DOHH2 (cell line): ENCODE data around the gene MSX1.

ENCODE experiments used
- H3F3A ChIP-seq: fragments of 200-600 bp; sonication (generic), shearing (Covaris generic); 2 replicates; pipeline ENCODE4 v1.6.0; 2016; ENCODE audit warnings: antibody characterized with exemption, mild to moderate bottlenecking; ENCODE audit not compliant: control insufficient read depth, insufficient read depth
- H3K27ac ChIP-seq: fragments of 200-600 bp; sonication (generic); 2 replicates; pipeline ENCODE4 v1.5.1; 2014; ENCODE audit warnings: low read depth, mild to moderate bottlenecking, low read length, moderate library complexity
- H3K27me3 ChIP-seq: fragments of 200-600 bp; sonication (generic); 2 replicates; pipeline ENCODE4 v1.6.1; 2014; ENCODE audit warnings: mild to moderate bottlenecking, low read length, mixed read lengths; ENCODE audit not compliant: control insufficient read depth
- H3K36me3 ChIP-seq: fragments of 200-600 bp; sonication (generic); 2 replicates; pipeline ENCODE4 v1.6.1; 2014; ENCODE audit warnings: mild to moderate bottlenecking, low read length, moderate library complexity, mixed read lengths; ENCODE audit not compliant: control insufficient read depth
- H3K4me1 ChIP-seq: fragments of 200-600 bp; sonication (generic); 2 replicates; pipeline ENCODE4 v1.6.1; 2014; ENCODE audit warnings: mild to moderate bottlenecking, low read length, mixed read lengths; ENCODE audit not compliant: control insufficient read depth
- H3K4me2 ChIP-seq: fragments of 200-600 bp; sonication (generic); 2 replicates; pipeline ENCODE4 v1.6.0; 2014; ENCODE audit warnings: mild to moderate bottlenecking, low read length, moderate library complexity
- H3K4me3 ChIP-seq: fragments of 200-600 bp; sonication (generic); 2 replicates; pipeline ENCODE4 v1.5.1; 2014; ENCODE audit warnings: mild to moderate bottlenecking, low read length, mixed read lengths
- H3K79me2 ChIP-seq: fragments of 200-600 bp; sonication (generic); 2 replicates; pipeline ENCODE4 v1.6.1; 2014; ENCODE audit warnings: mild to moderate bottlenecking, low read length, mixed read lengths; ENCODE audit not compliant: control insufficient read depth
- H3K9me2 ChIP-seq: fragments of 200-600 bp; sonication (generic); replicated peaks from 2 replicates; pipeline ENCODE4 v1.6.1; 2014; ENCODE audit warnings: mild to moderate bottlenecking, low read length, mixed read lengths; ENCODE audit not compliant: control insufficient read depth
- H3K9me3 ChIP-seq: fragments of 200-600 bp; sonication (generic); 2 replicates; pipeline ENCODE4 v1.6.1; 2014; ENCODE audit warnings: antibody characterized with exemption, low read length, mixed read lengths; ENCODE audit not compliant: control insufficient read depth, insufficient read depth
- H4K20me1 ChIP-seq: fragments of 200-600 bp; sonication (generic); 2 replicates; pipeline ENCODE4 v1.6.0; 2014; ENCODE audit warnings: low read depth, mild to moderate bottlenecking, antibody characterized with exemption, low read length, moderate library complexity; ENCODE audit not compliant: control insufficient read depth, insufficient read depth
- CTCF ChIP-seq: fragments of 200-600 bp; sonication (generic); IDR thresholded peaks from one replicate; pipeline ENCODE4 v1.5.1; 2014; ENCODE audit warnings: antibody characterized with exemption, mild to moderate bottlenecking, low read depth, low read length; ENCODE audit not compliant: poor library complexity, severe bottlenecking
- EZH2phosphoT487 ChIP-seq: fragments of 200-600 bp; sonication (generic); IDR thresholded peaks from 2 replicates; pipeline ENCODE4 v1.6.1; 2017; ENCODE audit warnings: borderline replicate concordance, mild to moderate bottlenecking, antibody characterized with exemption, low read length, moderate library complexity, mixed read lengths

MSX1 gene

DNA sequence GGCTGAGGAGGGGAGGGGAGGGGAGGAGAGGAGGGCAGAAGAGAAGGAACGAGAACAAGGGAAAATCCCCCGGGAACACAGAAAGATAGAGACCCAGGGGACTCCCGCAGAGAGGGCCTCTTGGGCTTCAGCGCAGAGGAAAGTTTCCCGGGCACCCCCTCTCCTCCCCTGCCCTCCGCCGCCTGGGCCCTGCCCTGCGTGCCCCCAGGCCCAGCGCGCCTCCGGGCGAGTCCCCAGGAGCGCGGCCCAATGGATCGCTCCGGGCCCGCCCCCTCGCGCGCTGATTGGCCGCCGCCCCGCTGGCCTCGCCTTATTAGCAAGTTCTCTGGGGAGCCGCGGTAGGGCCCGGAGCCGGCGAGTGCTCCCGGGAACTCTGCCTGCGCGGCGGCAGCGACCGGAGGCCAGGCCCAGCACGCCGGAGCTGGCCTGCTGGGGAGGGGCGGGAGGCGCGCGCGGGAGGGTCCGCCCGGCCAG is at the start of gene MSX1:
TSS of gene MSX1 (plus strand) at position 341 of the 474 bp plus-strand sequence. CDS start 235 bp downstream, outside the sequence.
- TF ChIP-seq CTCF, result no peak
- TF ChIP-seq EZH2phosphoT487, result no peak

GRCh38 chr4:4810092-4810774 is 49.2 kb upstream of the MSX1 start:
- Histone ChIP-seq H3K4me3 (no peak overlapping the region), H3K9me2 (no peaks in the 10 kb centered on the region), H3K27me3 (peaks cover 6% of the 10 kb centered on the region), H4K20me1 (no peaks in the 10 kb centered on the region), H3K27ac (no peak overlapping the region), H3K36me3 (no peaks in the 10 kb centered on the region), H3K9me3 (no peaks in the 10 kb centered on the region), H3F3A (no peaks in the 10 kb centered on the region), H3K4me2 (no peak overlapping the region), H3K79me2 (no peaks in the 10 kb centered on the region), H3K4me1 (no peaks in the 10 kb centered on the region)
- no peak for TF ChIP-seq EZH2phosphoT487
- TF ChIP-seq CTCF, result no peak

More for the DNA sequence above, at the start of gene MSX1:
- peaks cover 2% of the 10 kb centered on the region for H3F3A ChIP-seq
- H4K20me1 ChIP-seq, result peaks cover 6% of the 10 kb centered on the region; the same call in 1 of the 2 replicates
- H3K9me3 ChIP-seq, result no peaks in the 10 kb centered on the region
- H3K27me3 ChIP-seq, result peaks cover 29% of the 10 kb centered on the region
- H3K27ac ChIP-seq, result no peak within 1 kb of the TSS
- H3K4me3 ChIP-seq, result peak within 1 kb of the TSS; percentile 93
- H3K4me2 ChIP-seq, result peak within 1 kb of the TSS; percentile 96
- peaks cover 19% of the 10 kb centered on the region for H3K36me3 ChIP-seq
- H3K79me2 ChIP-seq, result peaks cover 24% of the 10 kb centered on the region
- peaks cover 39% of the 10 kb centered on the region for H3K4me1 ChIP-seq
- no peaks in the 10 kb centered on the region for H3K9me2 ChIP-seq

GRCh38 chr4:4810778-4811177 is 48.7 kb upstream of the MSX1 start:
- H3K9me2 ChIP-seq, result no peaks in the 10 kb centered on the region
- H3K4me2 ChIP-seq, result no peak overlapping the region
- peaks cover 6% of the 10 kb centered on the region for H3K27me3 ChIP-seq
- H3F3A ChIP-seq, result no peaks in the 10 kb centered on the region
- no peaks in the 10 kb centered on the region for H3K36me3 ChIP-seq
- TF ChIP-seq CTCF, result no peak
- TF ChIP-seq EZH2phosphoT487, result no peak
- H4K20me1 ChIP-seq, result no peaks in the 10 kb centered on the region
- H3K4me3 ChIP-seq, result no peak overlapping the region
- no peaks in the 10 kb centered on the region for H3K79me2 ChIP-seq
- H3K9me3 ChIP-seq, result no peaks in the 10 kb centered on the region
- no peaks in the 10 kb centered on the region for H3K4me1 ChIP-seq
- no peak overlapping the region for H3K27ac ChIP-seq
